Neutrophil (primary cell): ENCODE measurements around the gene RNGTT.
"Not testable (repeated sequence)": the region's sequence is repeated elsewhere in the genome, so short reads cannot be mapped to it uniquely, and the experiment has no call there.

Experiments
- H3K27ac ChIP-seq: fragments of 200-600 bp; sonication (generic); 2 replicates; pipeline ENCODE4 v1.5.1; 2016; ENCODE audit warnings: mild to moderate bottlenecking, moderate library complexity
- H3K27me3 ChIP-seq: fragments of 200-600 bp; sonication (generic); 2 replicates; pipeline ENCODE4 v1.6.0; 2016; ENCODE audit warnings: mild to moderate bottlenecking
- H3K36me3 ChIP-seq: fragments of 200-600 bp; sonication (generic); 2 replicates; pipeline ENCODE4 v1.5.1; 2017
- H3K4me1 ChIP-seq, 2 experiments: fragments of 200-600 bp in 1 of 2; sonication (generic) in 1 of 2; 1 replicate in 1 of 2; 2 replicates in 1 of 2; pipeline versions ENCODE4 v1.5.1 to v1.6.1; 2013 to 2016; ENCODE audit warnings: low read depth in 1 of 2, low read length in 1 of 2, mild to moderate bottlenecking in 1 of 2, moderate library complexity in 1 of 2; ENCODE audit not compliant: control insufficient read depth in 1 of 2, insufficient read depth in 1 of 2
- H3K4me3 ChIP-seq, 2 experiments: fragments of 200-600 bp in 1 of 2; sonication (generic) in 1 of 2; 1 replicate in 1 of 2; 2 replicates in 1 of 2; pipeline ENCODE4 v1.5.1; 2013 to 2016; ENCODE audit warnings: low read depth in 1 of 2, low read length in 1 of 2, mild to moderate bottlenecking in 1 of 2, moderate library complexity in 1 of 2
- H3K9me3 ChIP-seq: fragments of 200-600 bp; sonication (generic); 2 replicates; pipeline ENCODE4 v1.5.1; 2016
- CTCF ChIP-seq: fragments of 200-600 bp; sonication (generic); IDR thresholded peaks from 2 replicates; pipeline ENCODE4 v1.5.1; 2016; ENCODE audit warnings: antibody characterized with exemption

Gene RNGTT

GRCh38 chr6:88741939-88742338, 221.5 kb downstream of the RNGTT start:
- Histone ChIP-seq H3K27ac (no peak overlapping the region), H3K9me3 (no peaks in the 10 kb centered on the region), H3K4me3 (no peak overlapping the region), H3K4me1 (no peaks in the 10 kb centered on the region), H3K27me3 (no peaks in the 10 kb centered on the region), H3K36me3 (no peaks in the 10 kb centered on the region)
- no peak for TF ChIP-seq CTCF

GRCh38 chr6:88741071-88741470, 222.3 kb downstream of the RNGTT start:
- Histone ChIP-seq H3K27ac (no peak overlapping the region), H3K4me1 (no peaks in the 10 kb centered on the region), H3K36me3 (no peaks in the 10 kb centered on the region), H3K27me3 (no peaks in the 10 kb centered on the region), H3K4me3 (no peak overlapping the region), H3K9me3 (no peaks in the 10 kb centered on the region)
- TF ChIP-seq CTCF, result no peak

GRCh38 chr6:88734544-88734943, 228.9 kb downstream of the RNGTT start:
- Histone ChIP-seq H3K36me3 (no peaks in the 10 kb centered on the region), H3K9me3 (no peaks in the 10 kb centered on the region), H3K27me3 (no peaks in the 10 kb centered on the region), H3K4me1 (no peaks in the 10 kb centered on the region), H3K27ac (no peak overlapping the region), H3K4me3 (no peak overlapping the region)
- no peak for TF ChIP-seq CTCF

GRCh38 chr6:88730611-88731011, 232.8 kb downstream of the RNGTT start:
- Histone ChIP-seq H3K4me3 (no peak overlapping the region), H3K9me3 (no peaks in the 10 kb centered on the region), H3K36me3 (no peaks in the 10 kb centered on the region), H3K4me1 (no peaks in the 10 kb centered on the region), H3K27me3 (no peaks in the 10 kb centered on the region), H3K27ac (no peak overlapping the region)
- no peak for TF ChIP-seq CTCF

DNA sequence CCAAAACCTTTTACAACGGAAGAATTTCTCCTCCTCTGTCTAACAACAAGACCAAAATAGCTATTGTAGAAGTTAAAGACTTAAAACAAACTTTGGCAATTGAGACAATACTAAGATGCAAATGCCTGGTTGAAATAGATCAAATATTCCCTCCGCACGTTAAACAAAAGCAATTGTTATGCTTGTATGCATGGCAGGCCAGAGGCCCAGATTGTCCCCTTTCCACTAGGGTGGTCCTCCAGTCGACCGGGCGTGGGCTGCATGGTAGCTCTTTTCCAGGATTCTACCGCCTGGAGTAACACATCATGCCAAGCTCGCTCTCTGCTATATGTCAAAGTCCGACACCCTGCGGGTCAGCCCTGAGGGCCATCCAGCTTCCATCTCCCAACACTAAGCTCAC, 234.7 kb downstream of the RNGTT start:
- Histone ChIP-seq H3K36me3 (no peaks in the 10 kb centered on the region), H3K4me3 (no peak overlapping the region), H3K4me1 (peaks cover 3 to 9% of the 10 kb centered on the region in 2 experiments), H3K9me3 (no peaks in the 10 kb centered on the region), H3K27me3 (no peaks in the 10 kb centered on the region), H3K27ac (no peak overlapping the region)
- TF ChIP-seq CTCF, result no peak

- not testable (repeated sequence) for H3K36me3 ChIP-seq, H3K27me3 ChIP-seq, H3K9me3 ChIP-seq, H3K4me3 ChIP-seq, H3K4me1 ChIP-seq, H3K27ac ChIP-seq
Measured at GRCh38 chr6:88726409-88726808, 237.0 kb downstream of the RNGTT start.
